ENCODE results near the gene MZF1.

DNA sequence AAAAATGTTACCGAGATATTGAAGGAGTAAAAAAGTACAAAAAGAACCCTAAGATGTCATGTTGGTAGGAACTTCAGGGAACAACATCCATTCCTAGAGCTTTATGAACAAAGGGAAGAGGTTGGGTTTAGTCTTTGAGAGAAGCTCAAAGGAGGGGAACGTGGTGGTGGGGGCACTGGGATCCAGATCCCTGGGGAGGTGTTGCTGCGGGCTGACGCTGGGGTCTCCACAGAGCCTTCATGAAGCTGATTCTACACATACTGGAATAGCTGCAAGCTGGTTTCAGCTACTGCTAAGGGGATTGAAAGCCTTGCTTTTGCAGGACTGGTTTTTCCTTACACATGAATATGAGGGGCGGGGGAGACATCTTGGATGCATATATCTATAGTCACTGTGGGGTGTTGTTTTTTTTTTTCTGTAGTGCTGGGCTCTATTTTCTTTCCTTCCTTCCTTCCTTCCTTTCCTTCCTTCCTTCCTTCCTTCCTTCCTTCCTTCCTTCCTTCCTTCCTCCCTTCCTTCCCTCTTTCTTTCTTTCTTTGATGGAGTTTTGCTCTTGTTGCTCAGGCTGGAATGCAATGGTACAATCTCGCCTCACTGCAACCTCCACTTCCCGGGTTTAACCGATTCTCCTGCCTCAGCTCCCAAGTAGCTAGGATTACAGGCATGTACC is 6.5 kb upstream of the MZF1 start:
- TF ChIP-seq POLR2A (IDR thresholded peaks at IDR 0.05) (no peak), CTCF (IDR thresholded peaks at IDR 0.05) (no peak)
